Mucosa of descending colon (tissue), 3 donors: ENCODE measurements around the gene NELL1. TPM values are rescaled to one million over a fixed set of nuclear protein-coding genes. Genes with fewer than 3 reads are reported as not detected.

ENCODE experiments used
- ATAC-seq: fragments of 200-7000 bp; cut with Tn5 transposase; one replicate; pipeline ENCODE4 v1.9.1; 2020; ENCODE audit warnings: mild to moderate bottlenecking, moderate library complexity
- DNase-seq, 3 donors: peaks; one replicate each; pipeline ENCODE4 v3.0.0-alpha.2; 2020
- H3K36me3 ChIP-seq: fragments of 200-600 bp; one replicate; pipeline ENCODE4 v1.8.0; 2021; ENCODE audit warnings: low read depth, mild to moderate bottlenecking
- H3K4me1 ChIP-seq: fragments of 200-600 bp; one replicate; pipeline ENCODE4 v1.8.0; 2021; ENCODE audit warnings: low read depth, mild to moderate bottlenecking
- H3K4me3 ChIP-seq: fragments of 200-600 bp; one replicate; pipeline ENCODE4 v1.8.0; 2021; ENCODE audit warnings: mild to moderate bottlenecking
- H3K9me3 ChIP-seq: fragments of 200-600 bp; one replicate; pipeline ENCODE4 v1.8.0; 2021; ENCODE audit warnings: mild to moderate bottlenecking
- CTCF ChIP-seq: fragments of 200-600 bp; IDR thresholded peaks from one replicate; pipeline ENCODE4 v1.8.0; 2022; ENCODE audit warnings: antibody characterized with exemption, mild to moderate bottlenecking
- intact Hi-C, 2 donors: fragments of 100-400 bp; cut with DNase I in 1 of 2; cut with micrococcal nuclease in 1 of 2; formaldehyde crosslinking; loops; one replicate each; pipeline versions ENCODE4 v1.11.0 to v1.11.1; 2022; cut with DNase I, micrococcal nuclease
- total RNA-seq, 3 donors: library from RNA; stranded (reverse); fragmentation: NEBNext Ultra II Directional in 2 of 3; extraction: Animal tissue kit (Norgen Biotek cat#: 25700) in 2 of 3; gene quantifications; one replicate each; pipeline versions ENCODE4 v1.2.1 to v1.2.4, GENCODE V29; 2021 to 2023
- donor health status: DM: no; HTN: no; CAD: no; lungs with moderate emphysema.
- donor health status: DM: no; HTN: no; CAD: no.
- donor health status: DM: no; HTN: yes; CAD: no.

NELL1 gene
- total RNA-seq, 3 donors from 2014 or later: 0.20 to 0.73 (median 0.31) TPM

- H3K4me1 ChIP-seq: no peaks in the 10 kb centered on the region
- intact Hi-C loops: no loop called here
- ATAC-seq: no peak
- peaks cover 19% of the 10 kb centered on the region for H3K9me3 ChIP-seq
- H3K4me3 ChIP-seq: no peak overlapping the region
- H3K36me3 ChIP-seq: no peaks in the 10 kb centered on the region
- TF ChIP-seq CTCF: no peak
- no peak for DNase-seq
Measured at GRCh38 chr11:21465920-21466319, 796.5 kb downstream of the NELL1 start.

GRCh38 chr11:21470521-21470920 is 801.1 kb downstream of the NELL1 start:
- TF ChIP-seq CTCF: no peak
- DNase-seq (no peak), ATAC-seq (no peak)
- H3K4me1 ChIP-seq: no peaks in the 10 kb centered on the region
- no peaks in the 10 kb centered on the region for H3K36me3 ChIP-seq
- intact Hi-C loops: no loop called here
- H3K4me3 ChIP-seq: no peak overlapping the region
- H3K9me3 ChIP-seq: peaks cover 6% of the 10 kb centered on the region

GRCh38 chr11:21472261-21472660 is 802.9 kb downstream of the NELL1 start:
- intact Hi-C loops: no loop called here
- ATAC-seq (no peak), DNase-seq (no peak)
- Histone ChIP-seq H3K4me1 (no peaks in the 10 kb centered on the region), H3K4me3 (no peak overlapping the region), H3K36me3 (no peaks in the 10 kb centered on the region), H3K9me3 (peaks cover 12% of the 10 kb centered on the region)
- no peak for TF ChIP-seq CTCF

GRCh38 chr11:21474529-21474928 is 805.1 kb downstream of the NELL1 start:
- no peaks in the 10 kb centered on the region for H3K4me1 ChIP-seq
- no peak for DNase-seq
- peaks cover 6% of the 10 kb centered on the region for H3K9me3 ChIP-seq
- TF ChIP-seq CTCF: no peak
- no peak for ATAC-seq
- intact Hi-C loops: no loop called here
- no peak overlapping the region for H3K4me3 ChIP-seq
- no peaks in the 10 kb centered on the region for H3K36me3 ChIP-seq

- DNase-seq: no peak
- Histone ChIP-seq H3K36me3 (no peaks in the 10 kb centered on the region), H3K4me1 (no peaks in the 10 kb centered on the region), H3K9me3 (peaks cover 6% of the 10 kb centered on the region), H3K4me3 (no peak overlapping the region)
- intact Hi-C loops: no loop called here
- no peak for TF ChIP-seq CTCF
- ATAC-seq: no peak
Measured at GRCh38 chr11:21475276-21475675, 805.9 kb downstream of the NELL1 start.

- Histone ChIP-seq H3K36me3 (no peaks in the 10 kb centered on the region), H3K4me3 (no peak overlapping the region), H3K9me3 (peaks cover 6% of the 10 kb centered on the region), H3K4me1 (no peaks in the 10 kb centered on the region)
- intact Hi-C loops: no loop called here
- no peak for TF ChIP-seq CTCF
- no peak for ATAC-seq
- no peak for DNase-seq
Measured at GRCh38 chr11:21476588-21476987, 807.2 kb downstream of the NELL1 start.
